HG03565 (cell line): ENCODE results near the gene PCED1B.
"Not testable (repeated sequence)": the region's sequence is repeated elsewhere in the genome, so short reads cannot be mapped to it uniquely, and the experiment has no call there.

Experiments
- ATAC-seq: cut with Tn5 transposase; IDR thresholded peaks from one replicate; pipeline ENCODE4 v1.9.1; 2021; ENCODE audit warnings: mild to moderate bottlenecking, moderate library complexity; ENCODE audit not compliant: unreplicated experiment

Gene PCED1B

GRCh38 chr12:47160316-47161244 lies 81.2 kb downstream of the PCED1B start:
- ATAC-seq = no peak

GRCh38 chr12:47164116-47164515 lies 84.7 kb downstream of the PCED1B start:
- ATAC-seq = no peak

GRCh38 chr12:47164724-47165439 lies 85.5 kb downstream of the PCED1B start:
- no peak for ATAC-seq

- ATAC-seq = no peak
Observed at GRCh38 chr12:47165934-47166333, 86.5 kb downstream of the PCED1B start.

GRCh38 chr12:47166365-47166764 lies 86.9 kb downstream of the PCED1B start:
- ATAC-seq = no peak

DNA sequence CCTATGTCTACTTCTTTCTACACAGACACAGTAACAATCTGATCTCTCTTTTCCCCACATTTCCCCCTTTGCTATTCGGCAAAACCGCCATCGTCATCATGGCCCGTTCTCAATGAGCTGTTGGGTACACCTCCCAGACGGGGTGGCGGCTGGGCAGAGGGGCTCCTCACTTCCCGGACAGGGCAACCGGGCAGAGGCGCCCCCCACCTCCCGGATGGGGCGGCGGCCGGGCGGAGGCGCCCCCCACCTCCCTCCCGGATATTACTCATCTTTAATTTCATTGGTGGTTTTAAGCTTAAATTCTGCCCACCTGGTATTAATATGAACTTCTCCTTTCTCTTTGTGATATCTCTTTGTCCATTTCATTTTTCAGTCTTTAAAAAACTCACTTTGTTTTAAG lies 90.9 kb downstream of the PCED1B start:
- ATAC-seq = not testable (repeated sequence)

DNA sequence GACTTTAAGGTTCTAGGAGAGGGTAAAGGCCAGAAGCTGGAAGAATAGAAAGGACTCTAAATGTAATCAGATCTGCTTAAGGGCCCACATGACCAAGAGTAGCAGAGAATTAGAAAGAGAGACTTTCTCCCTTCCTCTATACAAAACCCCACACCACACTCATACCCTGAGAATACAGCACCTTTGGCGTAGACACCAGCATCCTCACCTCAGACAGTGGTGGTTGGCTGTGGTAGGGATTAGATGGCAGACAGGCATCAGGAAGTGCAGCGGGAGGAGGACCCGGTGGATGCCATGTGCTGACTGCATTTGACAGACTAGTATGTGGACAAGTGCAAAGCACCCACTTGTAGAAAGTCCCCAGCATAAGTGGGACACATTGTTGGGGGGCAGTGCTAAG lies 98.6 kb downstream of the PCED1B start:
- no peak for ATAC-seq

DNA sequence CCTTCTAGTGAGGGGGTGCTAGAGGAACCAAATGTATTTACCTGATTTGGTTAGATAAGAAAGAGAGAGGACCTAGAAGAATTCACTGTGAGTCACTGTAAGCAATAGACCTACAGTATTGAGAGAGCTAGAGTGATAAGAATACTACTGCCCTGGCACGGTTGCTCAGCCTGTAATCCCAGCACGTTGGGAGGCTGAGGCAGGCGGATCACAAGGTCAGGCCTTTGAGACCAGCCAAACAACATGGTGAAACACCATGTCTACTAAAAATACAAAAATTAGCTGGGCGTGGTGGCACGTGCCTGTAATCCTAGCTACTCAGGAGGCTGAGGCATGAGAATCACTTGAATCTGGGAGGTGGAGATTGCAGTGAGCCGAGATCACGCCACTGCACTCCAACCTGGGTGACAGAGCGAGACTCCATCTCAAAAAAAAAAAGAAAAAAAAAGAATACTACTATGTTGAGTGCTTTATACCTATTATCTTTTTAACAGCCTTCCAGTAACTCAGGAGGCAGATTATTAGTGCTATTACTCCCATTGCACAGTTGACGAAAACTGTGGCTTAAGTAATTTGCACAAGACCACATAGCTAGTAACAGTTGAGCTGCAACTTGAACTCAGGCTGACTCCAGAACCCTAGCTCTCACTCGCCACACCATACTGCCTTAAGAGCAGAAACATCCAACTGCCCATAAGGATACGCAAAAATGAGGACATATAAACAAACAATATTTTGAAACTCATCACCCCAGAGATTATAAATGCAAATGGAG lies 102.9 kb downstream of the PCED1B start:
- not testable (repeated sequence) for ATAC-seq

DNA sequence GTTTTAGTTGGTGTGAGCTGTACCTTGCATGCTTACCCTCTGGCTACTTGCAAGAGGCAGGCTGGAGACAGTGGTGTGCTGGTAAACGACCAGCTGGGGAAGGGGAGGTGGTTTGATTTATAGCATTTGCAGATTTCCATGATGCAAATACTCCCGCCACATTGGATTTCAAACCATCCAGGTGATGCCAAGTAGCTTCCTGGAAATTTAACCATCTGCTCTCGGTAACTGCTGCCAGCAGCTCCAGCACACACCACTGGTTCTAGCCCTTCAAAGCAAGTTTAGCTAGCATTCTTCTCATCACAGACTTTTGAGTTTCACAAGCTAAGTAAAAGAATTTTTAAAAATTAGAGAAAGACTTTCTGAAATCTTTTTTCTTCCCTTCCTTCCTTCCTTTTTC lies 104.8 kb downstream of the PCED1B start:
- no peak for ATAC-seq

DNA sequence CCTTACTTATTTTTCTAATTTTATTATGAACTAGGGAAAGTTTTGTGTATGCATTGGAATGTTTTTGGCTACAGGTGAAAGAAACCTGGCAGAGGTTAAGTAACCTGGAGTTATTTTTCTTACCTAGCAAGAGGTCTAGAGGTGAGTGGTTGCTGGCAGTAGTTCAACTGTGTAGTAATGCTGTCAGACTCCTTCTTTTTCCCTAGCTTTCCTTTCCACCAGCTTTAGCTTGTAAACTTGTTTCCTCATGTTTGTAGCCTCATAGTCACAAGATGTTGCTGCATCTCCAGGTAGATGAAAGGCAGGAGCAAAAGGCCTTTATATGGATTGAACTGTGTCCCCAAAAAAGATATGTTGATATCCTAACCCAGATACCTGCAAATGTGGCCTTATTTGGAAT lies 105.4 kb downstream of the PCED1B start:
- no peak for ATAC-seq

GRCh38 chr12:47186246-47186645 lies 106.8 kb downstream of the PCED1B start:
- no peak for ATAC-seq

DNA sequence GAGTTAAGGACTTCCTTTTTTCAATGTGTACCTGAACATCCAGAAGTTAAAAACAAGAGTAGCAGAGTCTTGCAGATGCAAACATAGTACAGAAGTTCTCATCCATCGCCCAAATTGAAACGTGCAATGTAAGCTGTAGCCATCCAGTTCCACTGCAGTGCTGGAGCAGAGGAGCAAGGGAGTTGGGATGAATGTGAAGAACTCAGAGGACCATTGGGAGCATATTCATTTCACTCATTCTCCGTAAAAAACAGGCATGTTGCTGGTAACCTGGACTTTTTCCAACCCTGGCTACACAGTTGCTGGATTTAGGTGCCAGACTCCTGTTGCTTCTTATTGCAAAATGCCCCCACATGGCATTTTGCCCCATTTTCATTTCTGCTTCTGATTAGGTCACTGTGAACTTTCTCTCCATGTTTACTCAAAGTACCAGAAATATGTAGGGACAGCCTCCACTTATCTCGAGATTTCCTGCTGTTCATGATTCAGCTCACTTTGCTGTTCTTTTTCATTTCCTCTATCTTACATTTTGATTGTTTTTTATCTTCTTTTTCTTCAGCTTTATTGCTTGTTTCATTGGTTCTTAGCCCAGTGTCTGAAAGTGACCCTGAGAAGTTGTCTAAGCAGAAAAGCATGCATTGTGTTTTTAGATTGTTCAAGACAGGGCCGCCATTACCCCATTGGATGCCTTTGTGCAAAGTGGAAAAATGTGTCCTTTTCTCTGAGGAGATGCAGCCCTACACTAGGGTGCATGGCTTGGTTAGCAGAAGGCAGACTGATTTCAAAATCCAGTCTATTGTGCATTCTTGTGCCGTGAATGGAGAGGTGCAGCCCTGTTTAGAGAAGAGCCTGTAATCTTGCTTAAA lies 109.4 kb downstream of the PCED1B start:
- ATAC-seq = no peak

GRCh38 chr12:47189728-47190127 lies 110.3 kb downstream of the PCED1B start:
- no peak for ATAC-seq

- no peak for ATAC-seq
Observed at GRCh38 chr12:47190271-47190750, 110.9 kb downstream of the PCED1B start.

GRCh38 chr12:47190905-47191304 lies 111.5 kb downstream of the PCED1B start:
- ATAC-seq = no peak

- no peak for ATAC-seq
Observed at GRCh38 chr12:47192051-47192450, 112.6 kb downstream of the PCED1B start.

DNA sequence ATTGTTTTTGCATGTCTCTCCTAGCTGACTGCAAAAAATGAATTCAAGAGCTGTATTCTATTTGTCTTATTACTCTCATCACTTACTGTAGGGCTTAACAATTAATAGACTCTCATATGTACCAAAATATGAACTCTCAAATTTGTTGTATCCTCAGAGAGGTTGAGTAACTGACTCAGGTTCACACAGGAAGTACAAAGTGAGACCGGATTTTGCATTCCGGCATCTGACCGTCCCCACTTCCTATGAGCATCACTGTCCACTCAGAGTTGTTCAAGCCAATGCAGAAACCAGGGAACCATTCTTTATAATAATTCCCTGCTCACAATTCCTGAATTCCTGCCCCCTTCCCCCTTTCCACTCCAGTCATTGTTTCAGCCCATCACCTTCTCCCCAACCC lies 113.6 kb downstream of the PCED1B start:
- ATAC-seq = no peak

- ATAC-seq = no peak
Observed at GRCh38 chr12:47194501-47194900, 115.1 kb downstream of the PCED1B start.

GRCh38 chr12:47200446-47200845 lies 121.0 kb downstream of the PCED1B start:
- no peak for ATAC-seq

- ATAC-seq = not testable (repeated sequence)
Observed at GRCh38 chr12:47201190-47201589, 121.8 kb downstream of the PCED1B start.
